Spleen (tissue), 11 donors: ENCODE measurements around the gene FUT3. TPM values are rescaled to one million over a fixed set of nuclear protein-coding genes. Genes with fewer than 3 reads are reported as not detected.

Experiments used
- DNase-seq: peaks from one replicate; pipeline ENCODE4 v3.0.0-alpha.2; 2020
- H3K27ac ChIP-seq, 8 donors: fragments of 200-600 bp; sonication (generic) in 7 of 8; 1 replicate in 4 of 8; 2 replicates in 4 of 8; pipeline versions ENCODE4 v1.5.0 to v1.8.0; 2016 to 2021; ENCODE audit warnings: inconsistent platforms in 4 of 8, mild to moderate bottlenecking in 4 of 8, moderate library complexity in 1 of 8
- H3K27me3 ChIP-seq, 7 donors: fragments of 200-600 bp; sonication (generic) in 6 of 7; replicated peaks in 1 of 7; 1 replicate in 4 of 7; 2 replicates in 3 of 7; pipeline versions ENCODE4 v1.5.0 to v1.8.0; 2016 to 2021; ENCODE audit warnings: inconsistent platforms in 3 of 7, mild to moderate bottlenecking in 1 of 7
- H3K36me3 ChIP-seq, 6 donors: fragments of 200-600 bp; sonication (generic) in 5 of 6; 1 replicate in 4 of 6; 2 replicates in 2 of 6; pipeline versions ENCODE4 v1.5.0 to v1.8.0; 2016 to 2021; ENCODE audit warnings: inconsistent platforms in 2 of 6
- H3K4me1 ChIP-seq, 6 donors: fragments of 200-600 bp; sonication (generic) in 5 of 6; 1 replicate in 3 of 6; 2 replicates in 3 of 6; pipeline versions ENCODE4 v1.5.0 to v1.8.0; 2016 to 2021; ENCODE audit warnings: inconsistent platforms in 3 of 6
- H3K4me3 ChIP-seq, 8 donors: fragments of 200-600 bp; sonication (generic) in 7 of 8; 1 replicate in 4 of 8; 2 replicates in 4 of 8; pipeline versions ENCODE4 v1.5.0 to v1.8.0; 2016 to 2021; ENCODE audit warnings: inconsistent platforms in 4 of 8, mild to moderate bottlenecking in 4 of 8, moderate library complexity in 2 of 8
- H3K9me3 ChIP-seq, 8 donors: fragments of 200-600 bp; sonication (generic) in 7 of 8; 1 replicate in 4 of 8; 2 replicates in 4 of 8; pipeline versions ENCODE4 v1.5.0 to v1.8.0; 2016 to 2021; ENCODE audit warnings: inconsistent platforms in 4 of 8
- CTCF ChIP-seq, 11 experiments: fragments of 200-600 bp in 7 of 11; fragments of 450-650 bp in 4 of 11; sonication (generic) in 4 of 11; IDR thresholded peaks in 8 of 11; conservative IDR thresholded peaks in 3 of 11; 1 replicate in 7 of 11; 2 replicates in 4 of 11; pipeline versions ENCODE4 v1.4.0 to v1.8.0; 2016 to 2021; ENCODE audit warnings: antibody characterized with exemption in 11 of 11, inconsistent platforms in 4 of 11, mild to moderate bottlenecking in 1 of 11
- POLR2A ChIP-seq, 3 donors: fragments of 450-650 bp; IDR thresholded peaks; one replicate each; pipeline ENCODE4 v1.5.1; 2017; ENCODE audit warnings: antibody characterized with exemption in 3 of 3, mild to moderate bottlenecking in 1 of 3
- POLR2AphosphoS5 ChIP-seq, 3 donors: sonication (generic); formaldehyde crosslinking; IDR thresholded peaks; one replicate each; pipeline ENCODE4 v1.5.1; 2017; ENCODE audit warnings: antibody characterized with exemption in 3 of 3
- WGBS, 5 donors: extraction: QIAGEN DNeasy Blood & Tissue Kit in 3 of 5; methylation state at CpG; one replicate each; pipeline versions ENCODE4 v1.1.5 to v1.1.7; 2013 to 2018; 5-methylcytosine and 5-hydroxymethylcytosine counted together
- intact Hi-C: fragments of 100-400 bp; cut with DNase I; formaldehyde crosslinking; loops from one replicate; pipeline ENCODE4 v1.15.0; 2023; ENCODE audit warnings: low total_unique reads
- polyA plus RNA-seq, 3 donors: library from polyadenylated mRNA; stranded (reverse); fragments of 200-250 nt; gene quantifications; one replicate each; pipeline ENCODE4 v1.2.1, GENCODE V29; 2013
- total RNA-seq, 7 donors: library from RNA; depleted of rRNA in 3 of 7; stranded (reverse); fragments of >200 nt in 3 of 7; fragmentation: NEBNext Ultra II Directional in 4 of 7; extraction: Animal tissue kit (Norgen Biotek cat#: 25700) in 4 of 7; gene quantifications; one replicate each; pipeline versions ENCODE4 v1.1.0 to v1.2.1, GENCODE V29; 2016 to 2021
- donor health status: healthy with polysubstance abuse.
- donor health status: DM: no; HTN: no; CAD: no; lungs with moderate emphysema.
- donor health status: DM: no; HTN: no; CAD: no.
- donor health status: Bipolar disorder and iron deficiency.
- donor health status: healthy.
- donor health status: DM: no; HTN: no; CAD: no.
- donor health status: DM: yes; HTN: yes; CAD: no.

The FUT3 gene
- total and polyA plus RNA-seq, 10 donors: 0.06 to 0.12 TPM; not detected in 8

DNA sequence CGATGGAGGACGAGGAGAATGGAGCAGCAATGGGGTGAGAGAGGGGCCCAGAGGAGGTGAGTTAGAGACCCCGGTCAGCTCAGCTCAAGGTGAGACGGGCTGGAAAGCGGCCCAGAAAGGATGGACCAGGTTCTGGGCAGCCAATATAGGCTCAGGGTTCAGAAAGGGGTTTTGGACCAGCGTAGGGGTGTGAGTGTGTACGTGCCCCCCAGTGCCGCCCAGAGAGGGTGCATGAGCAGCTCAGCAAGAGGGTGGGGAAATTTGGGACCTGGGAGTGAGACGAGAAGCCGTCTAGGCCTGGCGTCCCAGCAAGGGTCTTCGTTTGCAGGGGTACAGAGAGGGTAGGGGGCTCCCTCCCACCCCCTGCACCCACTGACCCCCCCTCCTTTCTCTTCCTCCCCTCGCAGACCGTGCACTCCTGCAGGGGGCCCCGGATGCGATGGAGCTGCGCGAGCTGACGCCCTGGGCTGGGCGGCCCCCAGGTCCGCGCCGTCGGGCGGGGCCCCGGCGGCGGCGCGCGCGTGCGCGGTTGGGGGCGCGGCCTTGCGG, 23.8 kb downstream of the FUT3 start:
- Histone ChIP-seq H3K36me3 (no peaks in the 10 kb centered on the region), H3K27ac (peak overlapping the region in 6 of 8 donors; percentile 69 to 85 (median 78)), H3K9me3 (peaks cover 0 to 4% (median 0%) of the 10 kb centered on the region in 8 donors), H3K4me3 (peak overlapping the region in 7 of 8 donors; percentile 43 to 73 (median 51)), H3K4me1 (peaks cover 4 to 32% (median 25%) of the 10 kb centered on the region in 6 donors), H3K27me3 (peaks cover 0 to 47% (median 21%) of the 10 kb centered on the region in 7 donors)
- no peak for DNase-seq
- TF ChIP-seq POLR2AphosphoS5 (IDR thresholded peaks at IDR 0.05) (no peak), POLR2A (IDR thresholded peaks at IDR 0.05) (no peak)
- intact Hi-C loops: no loop called here
- 17 to 31% (median 21%) methylated on average over 25 to 37 of the region's 37 CpGs for WGBS, 5 donors

DNA sequence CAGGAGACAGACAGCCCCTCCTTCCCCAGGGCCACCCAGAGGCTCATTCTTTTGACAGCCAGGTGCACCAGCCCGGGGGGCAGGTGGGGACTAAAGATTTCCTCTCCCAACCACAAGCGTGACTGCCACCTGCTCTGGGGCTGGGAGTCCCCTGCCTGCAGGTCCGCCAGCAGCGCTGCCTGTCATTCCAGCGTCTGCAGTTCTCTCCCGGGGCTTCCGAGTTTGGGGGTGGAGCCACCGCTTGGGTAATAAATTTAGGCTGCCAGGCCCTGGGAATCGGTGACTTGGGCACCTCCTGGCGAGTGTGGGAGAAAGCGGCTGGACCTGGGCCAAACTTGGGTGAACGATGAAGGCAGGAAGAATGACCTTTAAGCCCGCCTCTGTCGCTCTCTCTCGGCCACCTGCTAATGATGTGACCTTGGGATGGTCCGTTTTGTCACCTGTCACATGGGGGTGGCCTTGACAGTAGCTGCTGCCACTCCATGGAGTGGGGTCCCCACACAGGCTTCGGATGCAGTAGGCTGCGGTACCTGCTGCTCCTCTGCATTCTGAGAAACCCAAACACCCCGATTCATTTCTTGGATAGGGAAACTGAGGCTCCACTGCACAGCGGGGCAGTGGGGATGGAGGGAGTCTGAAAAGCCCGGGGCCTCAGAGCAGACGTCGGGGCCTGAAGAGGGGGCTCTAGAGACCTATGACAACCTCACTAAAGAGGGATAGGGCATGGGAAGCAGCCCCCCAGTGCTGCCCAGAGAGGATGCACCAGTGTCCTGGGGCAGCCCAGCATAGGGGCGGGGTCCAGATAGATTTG, 24.5 kb downstream of the FUT3 start:
- peak; percentile 77 for DNase-seq
- Histone ChIP-seq H3K4me1 (peaks cover 4 to 32% (median 25%) of the 10 kb centered on the region in 6 donors), H3K36me3 (no peaks in the 10 kb centered on the region), H3K27me3 (peaks cover 0 to 50% (median 21%) of the 10 kb centered on the region in 7 donors), H3K27ac (peak overlapping the region in 3 of 8 donors; percentile 5 to 85 (median 79)), H3K4me3 (peak overlapping the region in 2 of 8 donors; percentile 45 to 73), H3K9me3 (peaks cover 0 to 4% (median 0%) of the 10 kb centered on the region in 8 donors)
- intact Hi-C loops: no loop called here
- WGBS, 5 donors: 14 to 21% (median 18%) methylated on average over 22 to 24 of the region's 24 CpGs
- TF ChIP-seq POLR2A (IDR thresholded peaks at IDR 0.05) (no peak), POLR2AphosphoS5 (IDR thresholded peaks at IDR 0.05) (peak in 1 of 3 donors; percentile 30)

- peaks cover 0 to 38% (median 21%) of the 10 kb centered on the region in 7 donors for H3K27me3 ChIP-seq
- no peak for DNase-seq
- WGBS, 5 donors: 88 to 94% (median 90%) methylated on average over 21 of the region's 21 CpGs
- H3K9me3 ChIP-seq: peaks cover 0 to 4% (median 0%) of the 10 kb centered on the region in 8 donors
- H3K4me3 ChIP-seq: no peak overlapping the region
- H3K36me3 ChIP-seq: no peaks in the 10 kb centered on the region
- intact Hi-C loops: no loop called here
- TF ChIP-seq CTCF (IDR thresholded peaks at IDR 0.05 in 8 of 11, conservative IDR thresholded peaks at IDR 0.05 in 3 of 11) (no peak), POLR2AphosphoS5 (IDR thresholded peaks at IDR 0.05) (no peak), POLR2A (IDR thresholded peaks at IDR 0.05) (no peak)
- H3K4me1 ChIP-seq: peaks cover 4 to 32% (median 25%) of the 10 kb centered on the region in 6 donors
- H3K27ac ChIP-seq: no peak overlapping the region
Observed at GRCh38 chr19:5825178-5825577, 26.1 kb downstream of the FUT3 start.

- no peak overlapping the region for H3K27ac ChIP-seq
- WGBS, 5 donors: 89 to 95% (median 90%) methylated on average over 10 of the region's 10 CpGs
- intact Hi-C loops: no loop called here
- no peaks in the 10 kb centered on the region for H3K36me3 ChIP-seq
- H3K4me1 ChIP-seq: peaks cover 4 to 31% (median 25%) of the 10 kb centered on the region in 6 donors
- no peak overlapping the region for H3K4me3 ChIP-seq
- peaks cover 0 to 34% (median 19%) of the 10 kb centered on the region in 7 donors for H3K27me3 ChIP-seq
- TF ChIP-seq POLR2A (IDR thresholded peaks at IDR 0.05): no peak
- peaks cover 0 to 4% (median 0%) of the 10 kb centered on the region in 8 donors for H3K9me3 ChIP-seq
- DNase-seq: no peak
Observed at GRCh38 chr19:5824751-5825150, 26.5 kb downstream of the FUT3 start.

- Histone ChIP-seq H3K36me3 (no peaks in the 10 kb centered on the region), H3K9me3 (peaks cover 0 to 4% (median 0%) of the 10 kb centered on the region in 8 donors), H3K4me1 (peaks cover 4 to 22% (median 19%) of the 10 kb centered on the region in 6 donors), H3K27me3 (peaks cover 0 to 30% (median 9%) of the 10 kb centered on the region in 7 donors), H3K27ac (no peak overlapping the region), H3K4me3 (no peak overlapping the region)
- WGBS, 5 donors: 87 to 90% (median 89%) methylated on average over 22 to 30 of the region's 30 CpGs
- DNase-seq: no peak
- intact Hi-C loops: no loop called here
- TF ChIP-seq POLR2AphosphoS5 (IDR thresholded peaks at IDR 0.05): no peak
- no peak for TF ChIP-seq POLR2A (IDR thresholded peaks at IDR 0.05)
- no peak for TF ChIP-seq CTCF (IDR thresholded peaks at IDR 0.05 in 8 of 11, conservative IDR thresholded peaks at IDR 0.05 in 3 of 11)
Observed at GRCh38 chr19:5823579-5824281, 27.5 kb downstream of the FUT3 start.
